GM21717 (cell line): ENCODE data around the gene PTMS.

Experiments used
- ATAC-seq: cut with Tn5 transposase; IDR thresholded peaks from one replicate; pipeline ENCODE4 v1.9.1; 2021; ENCODE audit warnings: mild to moderate bottlenecking, moderate library complexity; ENCODE audit not compliant: unreplicated experiment

The PTMS gene

GRCh38 chr12:6787309-6787708, 21.1 kb downstream of the PTMS start:
- ATAC-seq: no peak

DNA sequence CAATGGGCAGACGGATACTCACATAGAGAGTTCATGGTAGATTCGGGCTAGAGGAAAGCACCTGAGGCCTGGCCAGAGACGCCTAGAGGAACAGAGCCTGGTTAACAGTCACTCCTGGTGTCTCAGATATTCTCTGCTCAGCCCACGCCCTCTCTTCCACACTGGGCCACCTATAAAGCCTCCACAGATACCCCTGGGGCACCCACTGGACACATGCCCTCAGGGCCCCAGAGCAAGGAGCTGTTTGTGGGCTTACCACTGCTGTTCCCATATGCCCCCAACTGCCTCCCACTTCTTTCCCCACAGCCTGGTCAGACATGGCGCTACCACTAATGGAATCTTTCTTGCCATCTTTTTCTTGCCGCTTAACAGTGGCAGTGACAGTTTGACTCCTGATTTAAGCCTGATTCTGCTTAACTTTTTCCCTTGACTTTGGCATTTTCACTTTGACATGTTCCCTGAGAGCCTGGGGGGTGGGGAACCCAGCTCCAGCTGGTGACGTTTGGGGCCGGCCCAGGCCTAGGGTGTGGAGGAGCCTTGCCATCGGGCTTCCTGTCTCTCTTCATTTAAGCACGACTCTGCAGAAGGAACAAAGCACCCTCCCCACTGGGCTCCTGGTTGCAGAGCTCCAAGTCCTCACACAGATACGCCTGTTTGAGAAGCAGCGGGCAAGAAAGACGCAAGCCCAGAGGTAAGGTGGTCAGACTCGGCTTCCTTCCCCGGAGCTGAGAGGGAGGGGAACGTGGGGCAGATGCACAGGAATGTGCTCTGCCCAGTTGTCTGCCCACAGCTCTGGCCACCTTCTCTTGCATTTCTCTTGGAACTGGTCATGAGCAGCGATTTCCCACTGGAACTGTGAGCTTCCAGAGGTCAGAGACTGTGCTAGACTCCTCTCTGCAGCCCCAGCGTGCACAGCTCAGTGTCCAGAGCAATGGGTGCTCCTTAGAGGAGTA, 23.1 kb downstream of the PTMS start, which contains the start of gene CD4:
TSS of gene CD4 (plus strand) at position 557 of the 953 bp plus-strand sequence. CDS start 10,611 bp downstream, outside the sequence.
- no peak for ATAC-seq

- no peak for ATAC-seq
Measured at GRCh38 chr12:6790496-6791150, 24.5 kb downstream of the PTMS start.

DNA sequence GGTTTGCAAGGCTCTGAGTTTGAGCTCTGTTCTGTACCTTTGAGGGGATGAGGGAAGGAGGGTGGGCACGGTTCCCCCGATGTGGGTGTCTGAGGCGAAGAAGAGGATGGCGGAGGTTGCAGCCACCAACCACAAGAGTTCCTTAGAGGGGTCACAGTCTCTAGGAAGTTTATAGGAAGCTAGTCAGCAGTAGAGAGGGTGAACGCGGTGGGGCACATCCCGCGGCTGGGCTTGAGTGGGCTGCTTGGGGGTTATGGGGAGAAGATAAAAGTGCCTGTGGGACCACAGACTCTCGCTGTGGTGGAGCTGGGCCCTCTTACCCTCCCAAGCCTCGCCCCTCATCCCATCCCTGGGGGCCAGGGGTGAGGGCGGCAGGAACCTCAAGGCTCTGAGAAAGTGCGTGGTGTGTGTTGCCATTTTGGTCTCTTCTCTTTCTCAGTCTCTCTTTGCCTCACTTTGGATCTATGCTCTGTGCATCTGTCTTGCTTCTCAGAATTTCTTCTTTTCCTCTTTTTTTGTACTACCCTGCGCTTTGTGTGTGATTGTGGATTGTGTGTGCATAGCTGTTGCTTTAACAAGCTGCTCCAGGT, 25.9 kb downstream of the PTMS start:
- no peak for ATAC-seq

GRCh38 chr12:6792522-6793201, 26.5 kb downstream of the PTMS start:
- no peak for ATAC-seq

DNA sequence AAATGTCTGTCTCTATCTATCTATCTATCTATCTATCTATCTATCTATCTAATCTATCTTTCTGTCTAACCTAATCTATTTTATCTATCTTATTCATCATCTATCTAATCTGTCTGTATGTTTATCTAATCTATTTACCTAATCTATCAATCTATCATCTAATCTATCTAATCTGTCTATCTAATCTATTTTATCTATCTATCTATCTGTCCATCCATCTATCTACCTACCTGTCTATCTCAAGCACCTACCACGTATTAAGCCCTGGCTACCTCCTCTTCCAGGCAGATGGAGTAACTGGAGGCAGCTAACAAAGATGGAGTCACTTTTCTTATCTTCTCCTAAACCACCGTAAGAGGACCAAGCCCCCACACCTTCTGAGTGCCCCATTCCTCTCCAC, 28.9 kb downstream of the PTMS start:
- no peak for ATAC-seq

- no peak for ATAC-seq
Measured at GRCh38 chr12:6796576-6796975, 30.4 kb downstream of the PTMS start.

GRCh38 chr12:6799147-6799546, 33.0 kb downstream of the PTMS start:
- no peak for ATAC-seq

- ATAC-seq: no peak
Measured at GRCh38 chr12:6807170-6807569, 41.0 kb downstream of the PTMS start.

- no peak for ATAC-seq
Measured at GRCh38 chr12:6809056-6809455, 42.9 kb downstream of the PTMS start.

DNA sequence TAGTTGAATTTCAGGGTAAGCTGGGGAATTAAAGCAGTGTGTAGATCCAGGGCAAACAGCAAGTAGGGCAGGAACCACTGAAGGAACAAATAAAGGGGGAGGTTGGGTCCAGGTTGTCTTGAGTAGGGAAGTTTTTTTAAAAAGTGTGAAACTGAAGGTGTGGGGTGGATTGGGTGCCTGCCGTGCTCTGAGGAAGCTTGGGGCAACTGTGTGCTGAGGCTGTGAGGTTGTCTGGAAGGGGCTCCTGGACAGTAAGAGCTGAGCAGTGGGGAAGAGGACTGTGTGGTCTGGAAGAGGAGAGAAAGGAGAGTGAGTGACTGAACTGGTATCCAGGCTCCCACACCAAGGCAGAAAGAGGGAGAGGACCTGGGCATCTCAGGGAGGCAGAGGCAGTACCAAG, 44.6 kb downstream of the PTMS start:
- no peak for ATAC-seq

GRCh38 chr12:6813363-6813762, 47.2 kb downstream of the PTMS start:
- ATAC-seq: no peak

GRCh38 chr12:6816598-6816997, 50.4 kb downstream of the PTMS start:
- no peak for ATAC-seq

DNA sequence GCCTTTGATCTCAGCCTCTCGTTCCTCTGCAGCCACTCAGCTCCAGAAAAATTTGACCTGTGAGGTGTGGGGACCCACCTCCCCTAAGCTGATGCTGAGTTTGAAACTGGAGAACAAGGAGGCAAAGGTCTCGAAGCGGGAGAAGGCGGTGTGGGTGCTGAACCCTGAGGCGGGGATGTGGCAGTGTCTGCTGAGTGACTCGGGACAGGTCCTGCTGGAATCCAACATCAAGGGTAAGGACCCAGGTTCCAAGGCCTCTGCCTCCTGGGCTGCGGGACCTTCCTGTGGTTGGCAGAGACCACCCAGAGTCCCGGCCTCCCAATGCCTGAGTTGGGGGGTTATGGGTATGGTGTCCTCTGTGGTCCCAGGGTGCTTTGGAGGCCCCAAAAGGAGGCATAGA, 50.9 kb downstream of the PTMS start:
- ATAC-seq: no peak

DNA sequence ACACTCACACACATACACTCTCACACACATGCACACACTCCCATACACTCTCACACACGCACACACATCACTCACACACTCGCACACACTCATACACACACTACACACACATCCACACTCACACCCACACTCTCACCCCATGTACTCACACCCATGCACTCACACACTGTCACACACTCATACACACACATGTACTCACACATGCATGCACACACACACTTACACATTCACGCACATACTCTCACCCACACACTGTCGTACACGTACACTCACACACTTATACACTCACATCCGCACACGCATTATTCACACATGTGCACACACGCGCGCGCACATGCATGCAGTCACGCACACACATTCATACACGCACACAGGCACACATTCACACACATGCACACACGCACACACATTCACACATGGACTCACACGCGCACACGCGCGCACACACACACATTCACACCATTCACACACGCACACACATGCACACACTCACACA, 51.5 kb downstream of the PTMS start:
- no peak for ATAC-seq

GRCh38 chr12:6818222-6818621, 52.1 kb downstream of the PTMS start:
- ATAC-seq: no peak

DNA sequence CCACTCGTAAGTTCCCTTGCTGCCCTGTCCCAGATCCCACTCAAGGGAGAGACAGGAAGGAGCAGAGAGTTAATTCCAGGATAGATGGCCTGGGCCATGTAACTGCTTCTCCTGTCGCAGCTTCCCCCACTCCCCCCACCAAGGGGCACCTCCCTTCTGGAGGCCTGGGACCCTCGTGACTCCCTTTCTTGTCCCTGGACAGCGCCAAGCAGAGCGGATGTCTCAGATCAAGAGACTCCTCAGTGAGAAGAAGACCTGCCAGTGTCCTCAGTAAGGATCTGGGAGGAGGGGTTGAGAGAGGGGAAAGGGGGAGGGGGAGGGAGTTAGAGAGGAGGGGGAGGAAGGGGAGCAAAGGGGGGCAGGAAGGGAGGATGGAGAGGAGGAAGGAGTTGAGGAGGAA, 52.5 kb downstream of the PTMS start:
- ATAC-seq: no peak

- no peak for ATAC-seq
Measured at GRCh38 chr12:6819106-6820030, 53.2 kb downstream of the PTMS start.

DNA sequence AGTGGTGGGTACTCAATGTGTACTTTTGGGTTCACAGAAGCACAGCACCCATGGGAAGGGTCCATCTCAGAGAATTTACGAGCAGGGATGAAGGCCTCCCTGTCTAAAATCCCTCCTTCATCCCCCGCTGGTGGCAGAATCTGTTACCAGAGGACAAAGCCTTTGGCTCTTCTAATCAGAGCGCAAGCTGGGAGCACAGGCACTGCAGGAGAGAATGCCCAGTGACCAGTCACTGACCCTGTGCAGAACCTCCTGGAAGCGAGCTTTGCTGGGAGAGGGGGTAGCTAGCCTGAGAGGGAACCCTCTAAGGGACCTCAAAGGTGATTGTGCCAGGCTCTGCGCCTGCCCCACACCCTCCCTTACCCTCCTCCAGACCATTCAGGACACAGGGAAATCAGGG, 54.0 kb downstream of the PTMS start:
- ATAC-seq: no peak
